AG10803 (cell line): Measurements from ENCODE around the gene S100A16.
A peak's percentile ranks its signal among the peaks of the same experiment; 100 is the strongest.

Experiments
- DNase-seq: peaks from one replicate; pipeline ENCODE4 v3.0.0; 2010; ENCODE audit warnings: low read depth
- H3K4me3 ChIP-seq: 2 replicates; pipeline ENCODE4 v1.5.1; 2011; ENCODE audit warnings: mild to moderate bottlenecking, low read length, control low read depth
- TF ChIP-seq, protein P1 (sequence below): conservative IDR thresholded peaks from 2 replicates; pipeline ENCODE4 v1.5.1; 2011; ENCODE audit warnings: mild to moderate bottlenecking, low read length, control low read depth, inconsistent platforms

S100A16 gene

DNA sequence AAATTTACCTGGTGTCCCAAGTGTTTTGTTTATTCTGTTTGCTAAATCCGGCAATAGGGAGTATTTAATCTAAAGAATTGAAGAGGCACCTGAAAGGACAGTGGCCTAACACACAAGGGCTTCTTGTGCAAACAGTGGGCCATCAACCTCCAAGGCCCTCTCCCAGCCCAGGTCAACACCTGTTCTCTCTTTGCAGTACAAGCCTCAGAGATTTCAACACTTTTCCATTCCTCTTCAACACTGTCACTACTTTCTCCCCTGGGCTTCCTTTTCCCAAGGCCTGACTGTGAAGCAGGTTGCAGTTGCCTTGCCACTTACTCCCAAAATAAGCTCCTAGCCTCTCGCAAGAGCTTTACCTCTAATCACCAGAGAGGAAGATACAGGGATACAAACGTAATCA is 42.4 kb upstream of the S100A16 start:
- TF ChIP-seq, protein P1, sequence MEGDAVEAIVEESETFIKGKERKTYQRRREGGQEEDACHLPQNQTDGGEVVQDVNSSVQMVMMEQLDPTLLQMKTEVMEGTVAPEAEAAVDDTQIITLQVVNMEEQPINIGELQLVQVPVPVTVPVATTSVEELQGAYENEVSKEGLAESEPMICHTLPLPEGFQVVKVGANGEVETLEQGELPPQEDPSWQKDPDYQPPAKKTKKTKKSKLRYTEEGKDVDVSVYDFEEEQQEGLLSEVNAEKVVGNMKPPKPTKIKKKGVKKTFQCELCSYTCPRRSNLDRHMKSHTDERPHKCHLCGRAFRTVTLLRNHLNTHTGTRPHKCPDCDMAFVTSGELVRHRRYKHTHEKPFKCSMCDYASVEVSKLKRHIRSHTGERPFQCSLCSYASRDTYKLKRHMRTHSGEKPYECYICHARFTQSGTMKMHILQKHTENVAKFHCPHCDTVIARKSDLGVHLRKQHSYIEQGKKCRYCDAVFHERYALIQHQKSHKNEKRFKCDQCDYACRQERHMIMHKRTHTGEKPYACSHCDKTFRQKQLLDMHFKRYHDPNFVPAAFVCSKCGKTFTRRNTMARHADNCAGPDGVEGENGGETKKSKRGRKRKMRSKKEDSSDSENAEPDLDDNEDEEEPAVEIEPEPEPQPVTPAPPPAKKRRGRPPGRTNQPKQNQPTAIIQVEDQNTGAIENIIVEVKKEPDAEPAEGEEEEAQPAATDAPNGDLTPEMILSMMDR: no peak
- H3K4me3 ChIP-seq: no peak overlapping the region
- DNase-seq: no peak

DNA sequence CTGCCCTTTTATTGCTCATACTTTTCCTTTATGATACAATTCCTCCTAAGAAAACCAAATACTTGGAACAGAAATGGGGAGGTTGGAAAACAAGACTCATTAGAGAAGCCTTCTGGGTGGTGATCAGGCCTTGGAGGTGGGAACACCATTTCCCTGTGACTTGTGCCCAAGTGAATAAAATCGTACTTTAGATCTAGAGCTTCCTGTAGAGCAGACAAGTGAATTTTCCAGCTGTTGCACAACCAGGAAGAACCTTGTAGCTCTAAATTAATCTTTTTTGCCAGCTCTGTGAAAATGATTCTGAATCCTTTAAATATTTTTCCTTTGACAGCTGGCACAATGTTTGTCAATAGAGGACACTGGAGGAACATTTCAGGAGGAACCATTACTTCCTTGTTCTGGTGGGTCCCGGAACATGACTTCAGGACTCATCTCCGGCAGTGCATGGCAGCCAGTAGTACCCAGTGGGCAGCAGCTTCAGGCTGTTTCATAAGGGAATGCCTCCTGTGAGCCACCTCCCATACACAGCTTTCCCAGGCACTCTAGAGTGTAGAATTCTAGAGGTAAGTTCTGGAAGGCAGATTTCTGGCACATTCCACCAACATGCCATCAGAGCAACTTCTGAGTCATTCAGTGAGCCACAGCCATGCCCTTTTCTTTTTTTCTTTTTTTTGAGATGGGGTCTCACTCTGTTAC is 40.0 kb upstream of the S100A16 start:
- H3K4me3 ChIP-seq: no peak overlapping the region
- DNase-seq: peak; percentile 63
- TF ChIP-seq, protein P1: no peak

DNA sequence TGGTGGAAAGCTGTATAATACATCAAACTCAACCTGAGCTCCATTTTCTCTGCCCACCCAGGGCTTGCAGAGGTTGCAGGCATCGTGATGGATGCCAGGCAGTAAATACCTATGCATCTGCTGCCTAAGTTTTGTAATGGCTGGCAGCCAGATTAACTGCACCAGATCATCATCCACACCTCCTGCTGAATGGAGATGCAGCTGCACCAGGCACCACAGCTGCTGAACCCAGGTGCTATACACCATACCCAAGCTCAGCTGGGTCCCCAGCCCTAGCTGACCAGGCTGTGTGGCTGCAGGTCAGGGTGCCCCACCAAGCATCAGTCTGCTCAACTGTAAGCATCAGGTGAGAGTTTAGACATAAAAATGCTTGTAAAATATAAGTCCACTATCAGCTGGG is 38.8 kb upstream of the S100A16 start:
- DNase-seq: no peak
- TF ChIP-seq, protein P1: no peak
- no peak overlapping the region for H3K4me3 ChIP-seq

DNA sequence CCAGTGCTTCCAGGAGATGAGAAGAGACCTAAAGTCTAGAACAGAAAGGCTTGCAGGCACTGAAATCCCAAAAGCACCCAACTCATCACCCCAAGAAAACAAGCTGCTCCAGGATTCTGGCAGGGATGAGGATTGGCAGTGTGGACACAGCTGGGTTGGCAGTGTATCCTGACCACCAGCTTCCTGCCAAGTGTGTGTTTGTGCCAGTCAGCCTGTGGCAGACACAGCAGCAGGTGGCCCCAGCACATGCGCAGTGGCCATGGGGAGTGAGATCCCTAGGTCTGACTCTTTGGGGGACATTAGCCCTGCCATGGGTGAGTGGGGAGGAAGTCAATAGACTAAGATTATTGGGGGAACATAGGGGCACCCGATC is 36.9 kb upstream of the S100A16 start:
- no peak overlapping the region for H3K4me3 ChIP-seq
- no peak for DNase-seq
- TF ChIP-seq, protein P1: no peak

DNA sequence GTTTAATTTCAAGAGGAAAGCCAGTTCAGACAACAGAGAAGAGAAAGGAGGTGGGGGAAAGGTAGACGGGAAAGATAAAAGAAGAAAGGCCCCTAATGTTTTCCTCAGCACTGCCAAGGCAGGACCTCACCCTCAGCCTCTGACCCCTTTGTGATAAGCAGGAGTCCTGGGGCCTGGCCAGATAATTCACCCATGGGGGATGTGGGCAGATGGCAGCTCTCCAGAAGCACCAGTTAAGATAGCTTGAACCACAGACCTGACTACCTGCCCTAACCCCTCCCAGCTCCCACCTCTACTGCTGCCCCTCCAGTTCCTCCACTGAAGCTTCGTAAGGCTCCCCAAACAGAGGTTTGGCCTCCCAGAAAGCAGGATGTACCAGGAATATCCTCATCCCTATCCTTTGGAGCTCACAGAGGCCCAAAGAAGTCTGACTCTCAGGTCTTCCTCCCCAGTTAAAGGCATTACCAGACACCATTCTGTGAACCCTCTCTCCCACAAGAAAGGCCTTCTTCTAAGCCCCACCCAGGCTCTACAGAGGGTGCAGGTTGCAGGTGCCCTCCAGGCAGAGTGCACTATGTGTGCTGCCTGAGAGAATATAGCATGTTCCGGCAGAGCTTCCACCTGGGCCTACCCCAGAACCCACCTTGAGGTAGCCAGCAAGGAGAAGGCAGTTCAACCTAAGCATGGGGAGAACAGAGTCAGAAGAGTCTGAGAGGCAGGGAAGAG is 36.4 kb upstream of the S100A16 start:
- no peak for DNase-seq
- H3K4me3 ChIP-seq: no peak overlapping the region
- TF ChIP-seq, protein P1: no peak

DNA sequence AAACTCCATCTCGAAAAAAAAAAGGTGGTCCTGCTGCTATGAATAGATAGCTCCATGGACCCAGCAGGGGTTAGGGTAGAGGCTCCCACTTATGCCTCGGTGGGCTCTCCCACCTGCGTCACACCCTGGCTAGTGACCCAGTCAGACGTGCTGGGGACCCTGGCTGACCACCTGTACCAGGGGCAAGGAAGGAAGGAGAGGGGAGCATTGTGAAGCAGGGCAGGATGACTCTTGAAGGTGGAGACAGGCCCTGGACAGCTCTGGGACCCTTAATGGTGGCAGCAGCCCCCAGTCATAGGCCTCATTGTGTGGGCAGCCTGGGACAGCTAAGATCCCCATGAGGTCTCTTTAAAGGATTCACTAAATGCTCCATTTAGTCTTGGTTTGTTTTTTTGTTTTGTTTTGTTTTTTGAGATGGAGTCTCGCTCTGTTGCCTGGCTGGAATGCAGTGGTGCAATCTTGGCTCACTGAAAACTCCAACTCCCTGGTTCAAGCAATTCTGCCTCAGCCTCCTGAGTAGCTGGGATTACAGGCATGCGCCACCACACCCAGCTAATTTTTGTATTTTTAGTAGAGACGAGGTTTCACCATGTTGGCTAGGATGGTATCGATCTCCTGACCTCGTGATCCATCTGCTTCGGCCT is 35.2 kb upstream of the S100A16 start:
- TF ChIP-seq, protein P1: no peak
- DNase-seq: no peak
- no peak overlapping the region for H3K4me3 ChIP-seq

DNA sequence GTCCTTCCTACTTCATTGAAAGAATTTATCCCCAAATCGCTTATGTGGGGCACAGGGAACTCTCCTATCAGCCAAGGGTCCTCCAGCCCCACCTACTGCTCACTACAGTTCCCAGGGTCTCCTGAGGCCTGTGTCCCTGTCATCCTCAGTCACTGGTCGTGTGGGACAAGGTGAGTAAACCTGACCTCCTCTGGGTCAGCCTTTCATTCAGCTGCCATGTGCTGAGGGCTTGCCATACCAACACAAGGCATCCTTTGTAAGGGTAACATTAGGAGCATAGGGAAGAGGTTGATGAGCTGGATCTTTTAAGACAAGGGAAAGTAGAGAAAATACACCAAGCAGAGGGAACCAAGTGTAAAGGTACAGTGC is 34.4 kb upstream of the S100A16 start:
- H3K4me3 ChIP-seq: no peak overlapping the region
- DNase-seq: no peak
- TF ChIP-seq, protein P1: no peak
